Esophagus squamous epithelium (tissue), 5 donors: ENCODE results near the gene RAB17. TPM values are rescaled to one million over a fixed set of nuclear protein-coding genes. Genes with fewer than 3 reads are reported as not detected.

Experiments used
- DNase-seq: peaks from one replicate; lab custom pipeline; 2025; lab: John Stamatoyannopoulos, UW
- H3K27ac ChIP-seq, 4 donors: fragments of 200-600 bp; sonication (generic); one replicate each; pipeline ENCODE4 v1.5.1; 2016 to 2019; ENCODE audit warnings: mild to moderate bottlenecking in 1 of 4
- H3K27me3 ChIP-seq, 4 donors: fragments of 200-600 bp; sonication (generic); 1 replicate in 3 of 4; 2 replicates in 1 of 4; pipeline versions ENCODE4 v1.5.1 to v1.6.0; 2017 to 2021; ENCODE audit warnings: antibody characterized with exemption in 1 of 4
- H3K36me3 ChIP-seq, 3 donors: fragments of 200-600 bp; sonication (generic); one replicate each; pipeline ENCODE4 v1.5.1; 2016 to 2019
- H3K4me1 ChIP-seq, 3 donors: fragments of 200-600 bp; sonication (generic); one replicate each; pipeline ENCODE4 v1.5.1; 2017 to 2019
- H3K4me3 ChIP-seq, 4 donors: fragments of 200-600 bp; sonication (generic); 1 replicate in 3 of 4; 2 replicates in 1 of 4; pipeline ENCODE4 v1.5.1; 2016 to 2019; ENCODE audit warnings: mild to moderate bottlenecking in 2 of 4, moderate library complexity in 1 of 4
- H3K9me3 ChIP-seq, 3 donors: fragments of 200-600 bp; sonication (generic); one replicate each; pipeline ENCODE4 v1.5.1; 2016 to 2019
- CTCF ChIP-seq, 6 experiments: fragments of 450-650 bp in 4 of 6; fragments of 200-600 bp in 2 of 6; sonication (generic) in 2 of 6; IDR thresholded peaks; one replicate each; pipeline ENCODE4 v1.5.1; 2016 to 2019; ENCODE audit warnings: antibody characterized with exemption in 6 of 6, mild to moderate bottlenecking in 4 of 6, moderate library complexity in 4 of 6
- POLR2A ChIP-seq, 4 donors: fragments of 450-650 bp; IDR thresholded peaks; one replicate each; pipeline ENCODE4 v1.6.1; 2017; ENCODE audit warnings: antibody characterized with exemption in 4 of 4, mild to moderate bottlenecking in 4 of 4, moderate library complexity in 3 of 4
- WGBS, 2 donors: methylation state at CpG; one replicate each; pipeline ENCODE4 v1.1.5; 2018; 5-methylcytosine and 5-hydroxymethylcytosine counted together
- intact Hi-C: fragments of 100-400 bp; cut with DNase I; formaldehyde crosslinking; loops from one replicate; pipeline ENCODE4 v1.15.0; 2022
- total RNA-seq, 4 donors: library from RNA; depleted of rRNA; stranded (reverse); fragments of >200 nt; gene quantifications; one replicate each; pipeline ENCODE4 v1.1.0, GENCODE V29; 2016
- donor health status: DM: yes; HTN: yes; CAD: no.

RAB17 gene
- total RNA-seq, 4 donors from 2014 or later: 2.0 to 11.1 (median 6.4) TPM

GRCh38 chr2:237546876-237547395 is 43.6 kb downstream of the RAB17 start:
- Histone ChIP-seq H3K9me3 (no peaks in the 10 kb centered on the region), H3K27ac (peak overlapping the region in 2 of 4 donors; percentile 48 to 50), H3K36me3 (no peaks in the 10 kb centered on the region), H3K4me1 (peaks cover 0 to 8% (median 0%) of the 10 kb centered on the region in 3 donors), H3K4me3 (no peak overlapping the region), H3K27me3 (no peaks in the 10 kb centered on the region)
- TF ChIP-seq POLR2A (IDR thresholded peaks at IDR 0.05) (no peak), CTCF (IDR thresholded peaks at IDR 0.05) (no peak)
- intact Hi-C loops: no loop called here
- DNase-seq: no peak
- 69 to 76% methylated on average over 4 to 7 of the region's 13 CpGs for WGBS, 2 donors

- 60 to 79% methylated on average over 6 of the region's 8 CpGs for WGBS, 2 donors
- no peak for DNase-seq
- Histone ChIP-seq H3K27me3 (no peaks in the 10 kb centered on the region), H3K4me1 (peaks cover 0 to 10% (median 0%) of the 10 kb centered on the region in 3 donors), H3K36me3 (no peaks in the 10 kb centered on the region), H3K9me3 (no peaks in the 10 kb centered on the region), H3K27ac (no peak overlapping the region), H3K4me3 (no peak overlapping the region)
- intact Hi-C loops: no loop called here
- no peak for TF ChIP-seq POLR2A (IDR thresholded peaks at IDR 0.05)
- no peak for TF ChIP-seq CTCF (IDR thresholded peaks at IDR 0.05)
These were observed 44.3 kb downstream of the RAB17 start for GRCh38 chr2:237546040-237546875.

GRCh38 chr2:237542001-237542704 is 48.4 kb downstream of the RAB17 start:
- TF ChIP-seq CTCF (IDR thresholded peaks at IDR 0.05): no peak
- TF ChIP-seq POLR2A (IDR thresholded peaks at IDR 0.05): no peak
- 85 to 90% methylated on average over 8 to 13 of the region's 18 CpGs for WGBS, 2 donors
- Histone ChIP-seq H3K4me3 (no peak overlapping the region), H3K36me3 (no peaks in the 10 kb centered on the region), H3K4me1 (peaks cover 0 to 13% (median 12%) of the 10 kb centered on the region in 3 donors), H3K27ac (no peak overlapping the region), H3K27me3 (no peaks in the 10 kb centered on the region), H3K9me3 (no peaks in the 10 kb centered on the region)
- intact Hi-C loops: no loop called here
- DNase-seq: no peak

GRCh38 chr2:237541243-237541642 is 49.3 kb downstream of the RAB17 start:
- Histone ChIP-seq H3K27me3 (no peaks in the 10 kb centered on the region), H3K4me1 (peaks cover 0 to 13% (median 12%) of the 10 kb centered on the region in 3 donors), H3K36me3 (no peaks in the 10 kb centered on the region), H3K9me3 (no peaks in the 10 kb centered on the region), H3K4me3 (no peak overlapping the region), H3K27ac (no peak overlapping the region)
- TF ChIP-seq CTCF (IDR thresholded peaks at IDR 0.05): no peak
- TF ChIP-seq POLR2A (IDR thresholded peaks at IDR 0.05): no peak
- no peak for DNase-seq
- WGBS, 2 donors: 58 to 75% methylated on average over 2 of the region's 5 CpGs
- intact Hi-C loops: no loop called here

- no peaks in the 10 kb centered on the region for H3K36me3 ChIP-seq
- intact Hi-C loops: no loop called here
- TF ChIP-seq POLR2A (IDR thresholded peaks at IDR 0.05): no peak
- no peak for TF ChIP-seq CTCF (IDR thresholded peaks at IDR 0.05)
- no peaks in the 10 kb centered on the region for H3K27me3 ChIP-seq
- no peak for DNase-seq
- H3K9me3 ChIP-seq: no peaks in the 10 kb centered on the region
- H3K27ac ChIP-seq: peak overlapping the region in 1 of 4 donors; percentile 10
- H3K4me3 ChIP-seq: no peak overlapping the region
- peaks cover 0 to 13% (median 12%) of the 10 kb centered on the region in 3 donors for H3K4me1 ChIP-seq
- 0 to 68% methylated on average over 1 to 2 of the region's 6 CpGs for WGBS, 2 donors
These were observed 49.7 kb downstream of the RAB17 start for GRCh38 chr2:237540823-237541222.
